GM18909 (cell line): Measurements from ENCODE around the gene FAM184A.
"Not testable (repeated sequence)": the region's sequence is repeated elsewhere in the genome, so short reads cannot be mapped to it uniquely, and the experiment has no call there.

Experiments used
- ATAC-seq: cut with Tn5 transposase; IDR thresholded peaks from one replicate; pipeline ENCODE4 v1.9.1; 2021; ENCODE audit warnings: mild to moderate bottlenecking; ENCODE audit not compliant: unreplicated experiment, poor library complexity

FAM184A gene

DNA sequence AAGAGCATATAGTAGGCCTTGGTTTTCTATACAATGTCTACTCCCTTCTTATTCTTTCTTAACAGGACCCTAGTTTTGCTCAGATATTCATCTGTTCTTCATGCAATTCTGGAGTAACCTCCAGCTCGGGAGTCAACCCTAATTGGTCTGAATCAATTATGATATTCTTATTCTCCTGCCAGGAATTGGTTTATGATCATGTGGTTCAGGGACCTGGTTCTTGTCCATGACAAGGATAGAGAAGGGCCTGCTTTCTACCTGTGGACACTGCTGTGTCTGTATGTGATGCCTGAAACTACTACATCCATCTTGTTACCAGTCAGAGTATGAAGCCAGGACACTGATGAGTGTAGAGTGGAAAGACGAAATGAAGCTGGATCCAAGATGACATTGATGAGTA lies 24.4 kb upstream of the FAM184A start:
- no peak for ATAC-seq

GRCh38 chr6:119100115-119100514 lies 21.7 kb upstream of the FAM184A start:
- ATAC-seq = no peak

DNA sequence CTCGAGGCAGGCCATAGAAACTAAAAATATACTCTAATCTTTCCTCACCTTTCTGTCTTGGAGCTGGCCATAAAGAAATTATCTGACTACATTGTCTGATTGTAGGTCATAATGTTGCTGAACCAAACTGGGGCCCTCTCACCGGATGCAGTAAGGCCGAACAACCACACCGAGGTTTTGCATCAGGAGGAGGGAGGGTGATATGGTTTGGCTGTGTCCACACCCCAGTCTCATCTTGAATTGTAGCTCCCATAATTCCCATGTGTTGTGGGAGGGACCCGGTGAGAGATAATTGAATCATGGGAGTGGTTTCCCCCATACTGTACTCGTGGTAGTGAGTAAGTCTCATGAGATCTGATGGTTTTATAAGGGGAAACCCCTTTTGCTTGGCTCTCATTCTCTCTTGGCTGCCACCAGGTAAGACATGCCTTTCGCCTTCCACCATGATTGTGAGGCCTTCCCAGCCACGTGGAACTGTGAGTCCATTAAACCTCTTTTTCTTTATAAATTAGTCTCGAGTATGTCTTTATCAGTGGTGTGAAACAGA lies 19.4 kb upstream of the FAM184A start:
- not testable (repeated sequence) for ATAC-seq

GRCh38 chr6:119096721-119097565 lies 18.5 kb upstream of the FAM184A start:
- ATAC-seq = no peak

DNA sequence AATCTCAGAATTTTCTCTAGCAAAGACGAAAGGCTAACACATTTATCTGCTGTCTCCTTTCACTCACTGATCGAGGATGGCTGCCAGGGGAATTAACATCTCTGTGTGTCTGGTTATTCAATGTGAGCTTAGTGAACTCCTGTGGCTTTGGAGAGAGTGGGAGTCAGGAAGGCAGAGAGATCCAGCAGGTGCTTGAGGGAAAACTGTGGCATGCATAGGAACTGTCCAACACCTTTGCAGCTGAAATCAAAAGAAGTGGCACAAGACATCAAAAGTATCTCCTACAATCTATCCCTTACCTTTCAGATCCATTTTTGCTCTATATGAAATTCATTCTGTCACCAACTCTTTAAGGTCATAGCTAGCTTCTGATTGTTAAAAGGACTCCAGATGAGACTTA lies 11.8 kb upstream of the FAM184A start:
- ATAC-seq = no peak

- no peak for ATAC-seq
Measured at GRCh38 chr6:119084784-119085183, 6.3 kb upstream of the FAM184A start.

DNA sequence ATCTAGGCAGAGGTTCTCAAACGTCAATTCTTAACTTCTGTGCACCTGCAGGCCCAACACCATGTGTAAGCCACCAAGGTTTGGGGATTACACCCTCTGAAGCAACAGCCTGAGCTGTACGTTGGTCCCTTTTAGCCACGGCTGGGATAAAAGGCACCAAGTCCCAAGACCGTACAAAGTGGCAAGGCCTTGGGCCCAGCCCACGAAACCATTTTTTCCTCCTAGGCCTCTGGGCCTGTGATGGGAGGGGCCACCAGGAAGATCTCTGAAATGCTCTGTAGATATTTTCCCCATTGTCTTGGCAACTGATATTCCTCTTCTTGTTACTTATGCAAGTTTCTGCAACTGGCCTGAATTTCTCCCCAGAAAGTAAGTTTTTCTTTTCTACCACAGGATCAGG lies 4.5 kb upstream of the FAM184A start:
- ATAC-seq = no peak

DNA sequence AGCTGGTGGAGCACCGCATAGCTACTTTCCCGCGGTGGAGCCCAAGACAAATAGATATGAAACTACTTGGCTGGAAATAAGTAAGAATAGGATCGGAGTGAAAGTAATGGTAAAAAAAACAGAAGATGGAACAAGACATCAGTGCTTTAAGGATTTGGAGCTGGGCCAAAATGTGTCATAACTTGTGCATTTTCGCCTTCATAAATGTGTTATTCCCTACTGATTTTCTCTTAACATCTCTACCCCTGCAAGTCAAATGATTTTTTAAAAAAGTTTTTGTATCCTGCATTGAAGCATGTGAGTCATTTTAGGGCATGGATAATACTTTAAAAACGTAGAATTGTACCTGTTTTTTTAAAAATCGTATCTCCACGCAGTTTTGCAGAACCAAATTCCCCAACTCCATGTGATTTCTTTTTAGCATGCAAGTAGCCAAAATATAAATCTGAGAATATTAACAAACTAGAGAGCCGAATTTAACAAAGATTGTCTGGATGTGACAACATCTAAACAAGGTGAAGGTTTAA lies 882 bp upstream of the FAM184A start:
- no peak for ATAC-seq

GRCh38 chr6:119077643-119078375 lies 655 bp downstream of the FAM184A start:
- ATAC-seq = peak; percentile 35

DNA sequence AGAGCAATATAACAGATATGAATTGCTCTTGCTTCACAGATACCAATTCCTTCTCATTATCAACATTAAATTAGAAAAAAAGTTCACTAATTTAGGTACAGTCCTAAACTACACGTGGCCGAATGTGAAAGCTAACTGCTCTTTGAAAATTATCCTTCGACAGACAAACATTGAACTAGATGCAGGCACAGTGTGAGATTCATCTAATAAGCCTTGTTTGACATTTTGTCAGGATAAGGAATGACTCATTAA lies 1.1 kb downstream of the FAM184A start:
- no peak for ATAC-seq

DNA sequence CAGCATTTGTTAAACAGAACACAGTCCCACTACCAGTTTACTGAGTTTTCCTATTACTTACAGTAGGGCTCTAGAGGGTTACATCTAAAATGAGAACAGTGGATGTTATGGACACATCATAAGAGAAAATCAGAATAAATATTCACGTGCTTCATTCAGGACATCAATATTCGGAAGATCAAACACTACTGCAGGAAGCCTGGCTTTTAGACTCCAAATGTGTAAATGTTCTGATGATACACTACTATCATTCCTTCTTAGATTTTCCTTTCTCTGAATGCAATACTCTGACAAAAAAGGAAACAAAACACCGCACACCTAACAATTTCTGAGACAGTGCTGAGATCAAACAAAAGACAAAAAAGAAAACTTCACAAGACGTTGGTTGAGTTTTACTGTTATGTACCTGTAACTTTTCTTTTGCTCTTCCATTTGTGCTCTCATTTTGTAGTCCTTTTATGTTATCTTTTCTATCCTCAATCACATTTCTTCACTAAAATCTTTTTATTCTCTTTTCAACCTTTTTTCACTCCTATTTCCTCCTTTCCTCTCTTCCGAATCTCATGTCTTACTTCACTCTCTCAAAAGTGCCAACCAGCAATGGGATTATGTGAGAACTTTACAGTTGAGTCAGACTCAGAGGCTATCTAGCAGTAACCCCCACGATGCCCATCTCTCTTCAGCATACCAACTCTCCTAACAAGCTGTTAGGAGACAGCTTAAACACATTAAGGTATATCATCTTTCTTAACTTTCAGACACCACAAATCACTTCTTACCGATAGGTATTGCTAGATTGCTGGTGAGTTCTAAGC lies 1.7 kb downstream of the FAM184A start:
- no peak for ATAC-seq

- ATAC-seq = no peak
Measured at GRCh38 chr6:119076173-119076572, 2.3 kb downstream of the FAM184A start.

DNA sequence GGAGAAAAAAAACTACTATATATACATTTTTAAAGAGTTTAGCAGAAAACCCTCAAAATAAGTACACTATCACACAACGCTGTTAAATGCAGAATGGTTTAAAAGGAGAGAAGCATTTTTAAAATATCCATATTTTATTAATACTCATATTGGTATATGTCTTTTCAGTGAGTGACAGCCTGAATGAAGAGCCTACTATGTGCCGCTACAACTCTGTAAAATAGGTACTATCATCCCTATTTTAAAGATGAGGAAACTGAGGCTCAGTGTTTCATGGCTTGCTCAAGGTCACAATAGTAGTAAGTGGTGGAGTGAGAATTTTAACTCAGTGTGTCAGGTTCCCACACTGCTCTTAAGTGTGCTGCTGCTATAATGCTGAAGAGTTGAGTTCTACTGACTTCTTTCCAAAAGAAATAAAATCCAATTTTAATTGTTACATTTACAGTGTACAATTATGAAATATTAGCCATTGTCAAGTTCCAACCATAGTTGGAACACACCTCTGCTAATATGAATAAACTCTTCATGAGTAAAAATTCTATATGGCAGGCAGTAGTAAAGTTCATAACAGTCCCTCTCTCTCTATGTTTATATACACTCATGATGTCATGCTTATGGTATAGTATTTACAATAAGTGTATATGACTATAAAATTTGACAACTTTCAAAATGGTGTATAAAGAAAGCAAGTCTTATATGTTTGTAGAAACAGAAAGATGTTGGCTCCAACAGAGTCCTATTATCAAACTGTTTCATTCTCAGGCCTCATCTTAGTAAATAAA lies 3.1 kb downstream of the FAM184A start:
- no peak for ATAC-seq

- no peak for ATAC-seq
Measured at GRCh38 chr6:119073307-119074051, 5.0 kb downstream of the FAM184A start.

- no peak for ATAC-seq
Measured at GRCh38 chr6:119071576-119071975, 6.9 kb downstream of the FAM184A start.

- no peak for ATAC-seq
Measured at GRCh38 chr6:119067091-119067490, 11.4 kb downstream of the FAM184A start.

DNA sequence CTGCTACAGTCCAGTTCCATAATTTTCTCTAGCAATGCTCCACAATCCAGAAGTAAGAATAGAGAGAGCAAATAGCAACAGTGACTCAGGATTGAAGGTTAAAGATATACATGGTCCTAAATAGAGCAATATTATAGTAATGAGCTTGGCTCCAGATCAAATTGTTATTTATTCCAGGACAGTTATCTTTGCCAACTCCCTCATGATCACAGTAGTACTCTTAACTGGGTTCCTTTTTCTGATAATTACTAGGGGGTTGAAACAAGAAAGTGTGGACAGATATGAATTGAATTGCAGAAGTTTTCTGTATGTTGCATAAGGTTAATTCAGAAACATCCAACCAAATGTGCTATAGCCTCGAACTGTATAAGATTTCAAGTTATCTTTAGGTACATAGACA lies 11.9 kb downstream of the FAM184A start:
- no peak for ATAC-seq

- no peak for ATAC-seq
Measured at GRCh38 chr6:119065955-119066354, 12.5 kb downstream of the FAM184A start.

DNA sequence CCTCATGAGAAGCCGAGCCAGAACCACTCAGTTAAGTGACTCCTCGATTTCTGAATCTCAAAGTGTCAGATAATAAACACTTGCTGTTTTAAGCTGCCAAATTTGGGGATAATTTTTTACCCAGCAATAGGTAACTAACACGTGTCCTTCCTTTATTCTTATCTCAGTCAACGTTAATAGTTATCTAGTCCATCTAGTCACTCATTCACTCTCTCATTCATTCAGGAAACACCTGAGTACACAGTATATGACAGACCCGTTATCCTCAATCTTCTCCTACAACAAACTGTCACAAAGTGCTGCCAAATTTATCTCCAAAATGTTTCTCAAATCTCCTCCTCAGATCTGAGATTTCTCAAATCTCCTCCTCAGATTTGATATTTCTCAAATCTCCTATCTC lies 13.1 kb downstream of the FAM184A start:
- ATAC-seq = no peak
